HepG2 (cell line): Measurements from ENCODE around the gene C1R.

Experiments
- BCLAF1 ChIP-seq: fragments of 450-650 bp; IDR thresholded peaks from 2 replicates; pipeline ENCODE4 v1.6.1; 2017; ENCODE audit warnings: mild to moderate bottlenecking
- CSRNP1 ChIP-seq: sonication (generic); formaldehyde crosslinking; IDR thresholded peaks from 2 replicates; pipeline ENCODE4 v1.8.1; 2023; ENCODE audit warnings: mild to moderate bottlenecking, missing genetic modification reagents
- IKZF4 ChIP-seq: sonication (generic); formaldehyde crosslinking; IDR thresholded peaks from 2 replicates; pipeline ENCODE4 v1.5.1; 2020; ENCODE audit warnings: borderline replicate concordance, mild to moderate bottlenecking, low read depth, missing genetic modification reagents; ENCODE audit errors: not compliant biosample characterization
- MEIS1 ChIP-seq: sonication (generic); formaldehyde crosslinking; IDR thresholded peaks from 2 replicates; pipeline ENCODE4 v1.9.0; 2021; ENCODE audit warnings: mild to moderate bottlenecking, missing genetic modification reagents, moderate library complexity, borderline replicate concordance
- POLR2A ChIP-seq, 2 experiments: IDR thresholded peaks; 2 replicates each; pipeline ENCODE4 v1.6.1; 2011; ENCODE audit warnings: low read depth in 2 of 2, low read length in 2 of 2, mild to moderate bottlenecking in 1 of 2, moderate library complexity in 1 of 2; ENCODE audit not compliant: insufficient read depth in 1 of 2
- POLR2AphosphoS5 ChIP-seq: IDR thresholded peaks from 2 replicates; pipeline ENCODE4 v1.6.1; 2012; ENCODE audit warnings: low read depth, low read length
- REPIN1 ChIP-seq: sonication (generic); formaldehyde crosslinking; IDR thresholded peaks from 2 replicates; pipeline ENCODE4 v1.8.0; 2022; ENCODE audit warnings: missing genetic modification reagents, low read depth, mild to moderate bottlenecking, borderline replicate concordance
- SKIL ChIP-seq: sonication (generic); formaldehyde crosslinking; IDR thresholded peaks from 2 replicates; pipeline ENCODE4 v1.8.0; 2022; ENCODE audit warnings: missing genetic modification reagents, mild to moderate bottlenecking, moderate library complexity, borderline replicate concordance
- SOX13 ChIP-seq, 3 experiments: fragments of 450-650 bp in 1 of 3; sonication (generic) in 1 of 3; formaldehyde crosslinking in 1 of 3; IDR thresholded peaks in 2 of 3; conservative IDR thresholded peaks in 1 of 3; 2 replicates each; pipeline versions ENCODE4 v1.5.0 to v1.6.1; 2016 to 2020; ENCODE audit warnings: antibody characterized with exemption in 1 of 3, mild to moderate bottlenecking in 1 of 3, missing compliant biosample characterization in 1 of 3, missing genetic modification reagents in 1 of 3, moderate library complexity in 1 of 3
- SOX6 ChIP-seq, 2 experiments: fragments of 450-650 bp in 1 of 2; sonication (generic) in 1 of 2; formaldehyde crosslinking in 1 of 2; IDR thresholded peaks; 2 replicates each; pipeline versions ENCODE4 v1.4.0 to v1.6.1; 2017 to 2020; ENCODE audit warnings: antibody characterized with exemption in 1 of 2, mild to moderate bottlenecking in 1 of 2, missing genetic modification reagents in 1 of 2
- ZBTB20 ChIP-seq: sonication (generic); formaldehyde crosslinking; IDR thresholded peaks from 2 replicates; pipeline ENCODE4 v1.8.1; 2023; ENCODE audit warnings: missing genetic modification reagents, low read depth, mild to moderate bottlenecking, borderline replicate concordance
- ZBTB40 ChIP-seq, 2 experiments: fragments of 450-650 bp in 1 of 2; sonication (generic) in 1 of 2; formaldehyde crosslinking in 1 of 2; IDR thresholded peaks; 2 replicates each; pipeline versions ENCODE4 v1.6.1 to v1.8.0; 2016 to 2022; ENCODE audit warnings: antibody characterized with exemption in 1 of 2, mild to moderate bottlenecking in 1 of 2, missing genetic modification reagents in 1 of 2

- TF ChIP-seq BCLAF1 = no peak
- TF ChIP-seq IKZF4 (CRISPR knock-in tag) = no peak
- TF ChIP-seq SOX13 (IDR thresholded peaks at IDR 0.05) = no peak
- no peak for TF ChIP-seq SOX13 (CRISPR knock-in tag; conservative IDR thresholded peaks at IDR 0.05 in 1 of 2, IDR thresholded peaks at IDR 0.05 in 1 of 2)
- no peak for TF ChIP-seq ZBTB40 (IDR thresholded peaks at IDR 0.05)
- TF ChIP-seq ZBTB40 (CRISPR knock-in tag; IDR thresholded peaks at IDR 0.05) = no peak
- TF ChIP-seq POLR2AphosphoS5 = no peak
- TF ChIP-seq CSRNP1 (CRISPR knock-in tag) = no peak
- no peak for TF ChIP-seq MEIS1
- no peak for TF ChIP-seq ZBTB20 (CRISPR knock-in tag)
- no peak for TF ChIP-seq SOX6 (IDR thresholded peaks at IDR 0.05)
- no peak for TF ChIP-seq SOX6 (CRISPR knock-in tag; IDR thresholded peaks at IDR 0.05)
- no peak for TF ChIP-seq REPIN1 (CRISPR knock-in tag)
- no peak for TF ChIP-seq POLR2A (IDR thresholded peaks at IDR 0.05; ENCODE audit: insufficient read depth in 1 of 2, low read depth in 2 of 2, low read length in 2 of 2)
- TF ChIP-seq SKIL (CRISPR knock-in tag) = no peak
These were observed 33.3 kb downstream of the C1R start for GRCh38 chr12:7058850-7059395.
